Thyroid gland (tissue), 4 donors: ENCODE measurements around the gene WFDC10A. TPM values are rescaled to one million over a fixed set of nuclear protein-coding genes. Genes with fewer than 3 reads are reported as not detected.

ENCODE experiments used
- DNase-seq, 2 donors: peaks; one replicate each; pipeline ENCODE4 v3.0.0-alpha.2; 2019
- H3K27ac ChIP-seq, 3 donors: fragments of 200-600 bp; sonication (generic); 1 replicate in 2 of 3; 2 replicates in 1 of 3; pipeline ENCODE4 v1.5.1; 2016 to 2019; ENCODE audit warnings: mild to moderate bottlenecking in 1 of 3, moderate library complexity in 1 of 3
- H3K27me3 ChIP-seq: fragments of 200-600 bp; sonication (generic); one replicate; pipeline ENCODE4 v1.5.1; 2019
- H3K36me3 ChIP-seq, 2 donors: fragments of 200-600 bp; sonication (generic); one replicate each; pipeline ENCODE4 v1.5.1; 2016 to 2019
- H3K4me1 ChIP-seq, 2 donors: fragments of 200-600 bp; sonication (generic); one replicate each; pipeline ENCODE4 v1.5.1; 2017 to 2019
- H3K4me3 ChIP-seq, 3 donors: fragments of 200-600 bp; sonication (generic); replicated peaks in 1 of 3; 1 replicate in 2 of 3; 2 replicates in 1 of 3; pipeline ENCODE4 v1.5.1; 2016; ENCODE audit warnings: mild to moderate bottlenecking in 1 of 3
- H3K9me3 ChIP-seq: fragments of 200-600 bp; sonication (generic); one replicate; pipeline ENCODE4 v1.5.1; 2017
- POLR2A ChIP-seq, 2 donors: fragments of 450-650 bp; IDR thresholded peaks; one replicate each; pipeline ENCODE4 v1.6.1; 2017; ENCODE audit warnings: antibody characterized with exemption in 2 of 2, mild to moderate bottlenecking in 2 of 2, moderate library complexity in 1 of 2
- intact Hi-C: fragments of 100-400 bp; cut with DNase I; formaldehyde crosslinking; loops from one replicate; pipeline ENCODE4 v1.15.1; 2023
- total RNA-seq, 4 donors: library from RNA; depleted of rRNA; stranded (reverse); fragments of >200 nt; gene quantifications; one replicate each; pipeline ENCODE4 v1.2.3, GENCODE V29; 2016
- TF ChIP-seq, protein P1 (sequence below), 6 experiments: fragments of 200-600 bp in 3 of 6; fragments of 450-650 bp in 3 of 6; sonication (generic) in 3 of 6; IDR thresholded peaks; one replicate each; pipeline ENCODE4 v1.5.1; 2016 to 2019; ENCODE audit warnings: antibody characterized with exemption in 6 of 6, mild to moderate bottlenecking in 2 of 6, inconsistent platforms in 1 of 6, moderate library complexity in 1 of 6

WFDC10A gene
- total RNA-seq, 4 donors from 2014 or later, result not detected

DNA sequence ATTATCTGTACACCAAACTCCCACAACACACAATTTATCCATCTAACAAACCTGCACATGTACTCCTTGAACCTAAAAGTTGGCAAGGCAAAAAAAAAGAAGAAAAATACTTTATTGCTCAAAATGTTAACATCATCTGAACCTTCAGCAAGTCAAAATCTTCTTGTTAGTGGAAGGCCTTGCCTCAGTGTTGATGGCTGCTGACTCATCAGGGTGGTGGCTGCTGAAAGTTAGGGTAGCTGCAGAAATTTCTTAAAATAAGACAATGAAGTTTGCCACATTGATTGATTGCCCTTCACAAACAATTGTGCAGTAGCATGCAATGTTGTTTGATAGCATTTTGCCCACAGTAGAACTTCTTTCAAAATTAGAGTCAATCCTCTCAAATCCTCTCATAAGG lies 43.2 kb downstream of the WFDC10A start:
- Histone ChIP-seq H3K4me1 (no peaks in the 10 kb centered on the region), H3K36me3 (no peaks in the 10 kb centered on the region), H3K27me3 (no peaks in the 10 kb centered on the region), H3K9me3 (no peaks in the 10 kb centered on the region), H3K4me3 (no peak overlapping the region), H3K27ac (no peak overlapping the region)
- no peak for DNase-seq
- TF ChIP-seq, protein P1, sequence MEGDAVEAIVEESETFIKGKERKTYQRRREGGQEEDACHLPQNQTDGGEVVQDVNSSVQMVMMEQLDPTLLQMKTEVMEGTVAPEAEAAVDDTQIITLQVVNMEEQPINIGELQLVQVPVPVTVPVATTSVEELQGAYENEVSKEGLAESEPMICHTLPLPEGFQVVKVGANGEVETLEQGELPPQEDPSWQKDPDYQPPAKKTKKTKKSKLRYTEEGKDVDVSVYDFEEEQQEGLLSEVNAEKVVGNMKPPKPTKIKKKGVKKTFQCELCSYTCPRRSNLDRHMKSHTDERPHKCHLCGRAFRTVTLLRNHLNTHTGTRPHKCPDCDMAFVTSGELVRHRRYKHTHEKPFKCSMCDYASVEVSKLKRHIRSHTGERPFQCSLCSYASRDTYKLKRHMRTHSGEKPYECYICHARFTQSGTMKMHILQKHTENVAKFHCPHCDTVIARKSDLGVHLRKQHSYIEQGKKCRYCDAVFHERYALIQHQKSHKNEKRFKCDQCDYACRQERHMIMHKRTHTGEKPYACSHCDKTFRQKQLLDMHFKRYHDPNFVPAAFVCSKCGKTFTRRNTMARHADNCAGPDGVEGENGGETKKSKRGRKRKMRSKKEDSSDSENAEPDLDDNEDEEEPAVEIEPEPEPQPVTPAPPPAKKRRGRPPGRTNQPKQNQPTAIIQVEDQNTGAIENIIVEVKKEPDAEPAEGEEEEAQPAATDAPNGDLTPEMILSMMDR (IDR thresholded peaks at IDR 0.05), result no peak
- TF ChIP-seq POLR2A (IDR thresholded peaks at IDR 0.05), result no peak
- intact Hi-C loops, result no loop called here

DNA sequence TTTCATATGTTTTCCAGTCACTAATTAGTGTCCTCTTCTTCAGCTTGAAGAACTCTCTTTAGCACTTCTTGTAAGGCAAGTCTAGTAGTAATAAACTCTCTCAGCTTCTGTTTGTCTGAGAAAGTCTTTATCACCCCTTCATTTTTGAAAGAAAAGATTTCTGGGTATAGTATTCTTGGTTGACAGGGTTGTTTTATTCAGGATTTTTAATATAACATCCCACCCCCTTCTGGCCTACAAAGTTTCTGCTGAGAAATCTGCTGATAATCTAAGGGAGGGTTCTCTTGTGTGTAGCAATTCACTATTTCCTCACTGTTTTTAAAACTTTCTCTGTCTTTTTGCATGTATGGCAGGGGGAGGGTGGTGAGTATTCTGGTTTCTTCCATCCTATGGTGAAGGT lies 50.1 kb downstream of the WFDC10A start:
- Histone ChIP-seq H3K36me3 (no peaks in the 10 kb centered on the region), H3K27ac (no peak overlapping the region), H3K9me3 (no peaks in the 10 kb centered on the region), H3K4me3 (no peak overlapping the region), H3K4me1 (no peaks in the 10 kb centered on the region), H3K27me3 (no peaks in the 10 kb centered on the region)
- DNase-seq, result no peak
- intact Hi-C loops, result no loop called here
- TF ChIP-seq, protein P1 (IDR thresholded peaks at IDR 0.05), result no peak

Other genes starting within 250 kb of the WFDC10A start
- gene DBNDD2, start 221.4 kb upstream of the WFDC10A start, total RNA-seq, result 10 to 100 TPM; 12.1 to 47.4 (median 20.9) TPM
- 100 to 1,000 TPM in 3 of 4 donors, 10 to 100 TPM in 1; 85.0 to 122 (median 114) TPM for gene PIGT, start 213.6 kb upstream of the WFDC10A start, total RNA-seq
- gene WFDC2, start 160.0 kb upstream of the WFDC10A start, total RNA-seq, result 100 to 1,000 TPM; 109 to 163 (median 131) TPM
- gene SPINT3, start 114.1 kb upstream of the WFDC10A start, total RNA-seq, result not detected
- not detected for gene WFDC6, start 90.3 kb upstream of the WFDC10A start, total RNA-seq
- gene EPPIN, start 82.3 kb upstream of the WFDC10A start, total RNA-seq, result 1 to 10 TPM in 3 of 4 donors, under 1 TPM in 1; 0.45 to 4.2 (median 1.7) TPM
- gene WFDC8, start 50.5 kb upstream of the WFDC10A start, total RNA-seq, result 1 to 10 TPM in 1 of 4 donors, under 1 TPM in 1, not detected in 2; 0.78 to 1.3 TPM
- gene WFDC9, start 1.5 kb downstream of the WFDC10A start, total RNA-seq, result not detected
- not detected for gene WFDC11, start 40.5 kb downstream of the WFDC10A start, total RNA-seq
- gene WFDC13, start 72.3 kb downstream of the WFDC10A start, total RNA-seq, result not detected
- gene WFDC10B, start 75.3 kb downstream of the WFDC10A start, total RNA-seq, result not detected
- not detected for gene SPINT4, start 92.6 kb downstream of the WFDC10A start, total RNA-seq
- gene WFDC3, start 162.1 kb downstream of the WFDC10A start, total RNA-seq, result under 1 TPM in 1 of 4 donors, not detected in 3; 0.94 TPM
- 10 to 100 TPM; 22.1 to 26.4 (median 24.9) TPM for gene DNTTIP1, start 162.2 kb downstream of the WFDC10A start, total RNA-seq
- gene UBE2C, start 182.9 kb downstream of the WFDC10A start, total RNA-seq, result 1 to 10 TPM in 2 of 4 donors, under 1 TPM in 1, not detected in 1; 0.45 to 5.8 (median 2.6) TPM
- 1 to 10 TPM in 1 of 4 donors, not detected in 3; 1.4 TPM for gene TNNC2, start 197.6 kb downstream of the WFDC10A start, total RNA-seq
- 10 to 100 TPM; 41.5 to 54.9 (median 48.8) TPM for gene SNX21, start 204.1 kb downstream of the WFDC10A start, total RNA-seq
- gene ACOT8, start 227.7 kb downstream of the WFDC10A start, total RNA-seq, result 10 to 100 TPM; 36.3 to 73.8 (median 50.6) TPM
- 1 to 10 TPM; 2.2 to 4.5 (median 3.9) TPM for gene ZSWIM3, start 227.9 kb downstream of the WFDC10A start, total RNA-seq